ENCODE data around the gene MYOZ3. TPM values are rescaled to one million over a fixed set of nuclear protein-coding genes. Genes with fewer than 3 reads are reported as not detected.

The MYOZ3 gene
- total RNA-seq, 4 donors from 2014 or later: 4.8 to 12.6 (median 11.3) TPM

GRCh38 chr5:150618588-150619281 lies 42.3 kb upstream of the MYOZ3 start:
- Histone ChIP-seq H3K4me3 (no peak overlapping the region), H3K27me3 (no peaks in the 10 kb centered on the region), H3K4me1 (peaks cover 63 to 64% of the 10 kb centered on the region in 2 donors), H3K36me3 (no peaks in the 10 kb centered on the region), H3K9me3 (no peaks in the 10 kb centered on the region), H3K27ac (peak overlapping the region; percentile 94 to 98 (median 97))
- intact Hi-C loops (cut with DNase I; ENCODE audit: low total_unique reads) (no loop called here), in situ Hi-C loops (cut with MboI; ENCODE audit: low sequenced_read_pairs in 4 of 4) (no loop called here)
- DNase-seq: no peak
- TF ChIP-seq CTCF (IDR thresholded peaks at IDR 0.05 in 4 of 5, conservative IDR thresholded peaks at IDR 0.05 in 1 of 5) (no peak), POLR2A (IDR thresholded peaks at IDR 0.05) (no peak)
- peak in 1 of 2 donors; percentile 12 for ATAC-seq

- Histone ChIP-seq H3K9me3 (no peaks in the 10 kb centered on the region), H3K27me3 (no peaks in the 10 kb centered on the region), H3K4me1 (peaks cover 61% of the 10 kb centered on the region in 2 donors), H3K4me3 (no peak overlapping the region), H3K27ac (peak overlapping the region; percentile 94 to 98 (median 97)), H3K36me3 (no peaks in the 10 kb centered on the region)
- ATAC-seq (no peak), DNase-seq (no peak)
- intact Hi-C loops (cut with DNase I; ENCODE audit: low total_unique reads): no loop called here
- in situ Hi-C loops (cut with MboI; ENCODE audit: low sequenced_read_pairs in 4 of 4): no loop called here
- no peak for TF ChIP-seq POLR2A (IDR thresholded peaks at IDR 0.05)
- TF ChIP-seq CTCF (IDR thresholded peaks at IDR 0.05 in 4 of 5, conservative IDR thresholded peaks at IDR 0.05 in 1 of 5): no peak
Measured at GRCh38 chr5:150619359-150620230, 41.5 kb upstream of the MYOZ3 start.

- DNase-seq (no peak), ATAC-seq (no peak)
- TF ChIP-seq CTCF (IDR thresholded peaks at IDR 0.05 in 4 of 5, conservative IDR thresholded peaks at IDR 0.05 in 1 of 5) (no peak), POLR2A (IDR thresholded peaks at IDR 0.05) (no peak)
- Histone ChIP-seq H3K36me3 (no peaks in the 10 kb centered on the region), H3K4me1 (peaks cover 49 to 51% of the 10 kb centered on the region in 2 donors), H3K9me3 (no peaks in the 10 kb centered on the region), H3K27me3 (no peaks in the 10 kb centered on the region), H3K4me3 (no peak overlapping the region), H3K27ac (peak overlapping the region; percentile 38 to 100 (median 72))
- intact Hi-C loops (cut with DNase I; ENCODE audit: low total_unique reads): no loop called here
- in situ Hi-C loops (cut with MboI; ENCODE audit: low sequenced_read_pairs in 4 of 4): no loop called here
Measured at GRCh38 chr5:150621301-150621700, 39.8 kb upstream of the MYOZ3 start.

GRCh38 chr5:150622157-150622556 lies 38.9 kb upstream of the MYOZ3 start:
- H3K4me1 ChIP-seq: peaks cover 49 to 51% of the 10 kb centered on the region in 2 donors
- intact Hi-C loops (cut with DNase I; ENCODE audit: low total_unique reads) (no loop called here), in situ Hi-C loops (cut with MboI; ENCODE audit: low sequenced_read_pairs in 4 of 4) (no loop called here)
- H3K4me3 ChIP-seq: no peak overlapping the region
- TF ChIP-seq CTCF (IDR thresholded peaks at IDR 0.05 in 4 of 5, conservative IDR thresholded peaks at IDR 0.05 in 1 of 5): no peak
- no peak for TF ChIP-seq POLR2A (IDR thresholded peaks at IDR 0.05)
- no peaks in the 10 kb centered on the region for H3K36me3 ChIP-seq
- ATAC-seq (no peak), DNase-seq (no peak)
- peak overlapping the region; percentile 38 to 100 (median 72) for H3K27ac ChIP-seq
- H3K9me3 ChIP-seq: no peaks in the 10 kb centered on the region
- no peaks in the 10 kb centered on the region for H3K27me3 ChIP-seq
